ENCODE measurements around the gene STEAP4.

The STEAP4 gene

DNA sequence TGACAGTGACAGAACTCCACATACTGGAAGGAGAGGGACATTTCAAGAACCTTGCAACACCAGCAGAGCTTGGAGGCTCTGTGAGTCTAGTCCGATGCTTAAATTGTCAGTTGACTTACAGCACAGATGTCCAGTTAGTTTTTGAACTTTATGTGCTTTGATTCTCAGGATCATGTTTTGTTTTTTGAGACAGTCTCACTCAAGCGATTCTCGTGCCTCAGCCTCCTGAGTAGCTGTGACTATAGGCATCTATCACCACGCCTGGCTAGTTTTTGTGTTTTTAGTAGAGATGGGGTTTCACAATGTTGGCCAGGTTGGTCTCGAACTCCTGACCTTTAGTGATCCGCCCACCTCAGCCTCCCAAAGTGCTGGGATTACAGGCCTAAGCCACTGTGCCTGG lies 31.8 kb upstream of the STEAP4 start:
- TF ChIP-seq, protein P1, sequence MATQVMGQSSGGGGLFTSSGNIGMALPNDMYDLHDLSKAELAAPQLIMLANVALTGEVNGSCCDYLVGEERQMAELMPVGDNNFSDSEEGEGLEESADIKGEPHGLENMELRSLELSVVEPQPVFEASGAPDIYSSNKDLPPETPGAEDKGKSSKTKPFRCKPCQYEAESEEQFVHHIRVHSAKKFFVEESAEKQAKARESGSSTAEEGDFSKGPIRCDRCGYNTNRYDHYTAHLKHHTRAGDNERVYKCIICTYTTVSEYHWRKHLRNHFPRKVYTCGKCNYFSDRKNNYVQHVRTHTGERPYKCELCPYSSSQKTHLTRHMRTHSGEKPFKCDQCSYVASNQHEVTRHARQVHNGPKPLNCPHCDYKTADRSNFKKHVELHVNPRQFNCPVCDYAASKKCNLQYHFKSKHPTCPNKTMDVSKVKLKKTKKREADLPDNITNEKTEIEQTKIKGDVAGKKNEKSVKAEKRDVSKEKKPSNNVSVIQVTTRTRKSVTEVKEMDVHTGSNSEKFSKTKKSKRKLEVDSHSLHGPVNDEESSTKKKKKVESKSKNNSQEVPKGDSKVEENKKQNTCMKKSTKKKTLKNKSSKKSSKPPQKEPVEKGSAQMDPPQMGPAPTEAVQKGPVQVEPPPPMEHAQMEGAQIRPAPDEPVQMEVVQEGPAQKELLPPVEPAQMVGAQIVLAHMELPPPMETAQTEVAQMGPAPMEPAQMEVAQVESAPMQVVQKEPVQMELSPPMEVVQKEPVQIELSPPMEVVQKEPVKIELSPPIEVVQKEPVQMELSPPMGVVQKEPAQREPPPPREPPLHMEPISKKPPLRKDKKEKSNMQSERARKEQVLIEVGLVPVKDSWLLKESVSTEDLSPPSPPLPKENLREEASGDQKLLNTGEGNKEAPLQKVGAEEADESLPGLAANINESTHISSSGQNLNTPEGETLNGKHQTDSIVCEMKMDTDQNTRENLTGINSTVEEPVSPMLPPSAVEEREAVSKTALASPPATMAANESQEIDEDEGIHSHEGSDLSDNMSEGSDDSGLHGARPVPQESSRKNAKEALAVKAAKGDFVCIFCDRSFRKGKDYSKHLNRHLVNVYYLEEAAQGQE (IDR thresholded peaks at IDR 0.05; ENCODE audit: insufficient read depth in 1 of 2, low read depth in 2 of 2, low read length in 2 of 2) = no peak
- TF ChIP-seq TAF1 (IDR thresholded peaks at IDR 0.05; ENCODE audit: borderline replicate concordance, insufficient read depth, low read length) = no peak

DNA sequence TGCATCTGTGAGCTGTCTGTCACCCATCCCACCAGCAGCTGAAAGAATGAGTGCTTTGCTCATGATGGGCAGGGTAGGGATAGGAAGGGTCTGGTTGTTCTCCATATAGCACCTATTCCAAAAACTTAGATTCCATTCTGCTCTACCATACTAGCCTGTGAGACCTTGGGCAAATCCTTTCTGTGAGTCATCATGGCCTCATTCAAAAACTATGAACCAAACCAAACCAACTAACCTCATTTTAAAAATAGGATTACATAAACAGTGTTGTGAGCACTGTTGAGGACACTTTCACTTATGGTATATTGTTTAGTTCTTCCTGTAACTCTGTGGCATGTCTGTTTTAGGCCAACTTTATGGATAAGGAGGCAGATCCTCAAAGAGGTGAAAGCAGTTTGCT lies 30.9 kb upstream of the STEAP4 start:
- TF ChIP-seq FOXP2 (optimal IDR thresholded peaks at IDR 0.05; ENCODE audit: borderline replicate concordance, extremely low read depth, extremely low read length, insufficient read depth) (no peak), TAF1 (IDR thresholded peaks at IDR 0.05; ENCODE audit: borderline replicate concordance, insufficient read depth, low read length) (no peak), SIN3A (IDR thresholded peaks at IDR 0.05; ENCODE audit: borderline replicate concordance, insufficient read depth, low read length) (no peak), POLR2AphosphoS5 (IDR thresholded peaks at IDR 0.05; ENCODE audit: low read depth, low read length) (no peak)
- TF ChIP-seq, protein P1 (IDR thresholded peaks at IDR 0.05; ENCODE audit: insufficient read depth in 1 of 2, low read depth in 2 of 2, low read length in 2 of 2) = no peak

DNA sequence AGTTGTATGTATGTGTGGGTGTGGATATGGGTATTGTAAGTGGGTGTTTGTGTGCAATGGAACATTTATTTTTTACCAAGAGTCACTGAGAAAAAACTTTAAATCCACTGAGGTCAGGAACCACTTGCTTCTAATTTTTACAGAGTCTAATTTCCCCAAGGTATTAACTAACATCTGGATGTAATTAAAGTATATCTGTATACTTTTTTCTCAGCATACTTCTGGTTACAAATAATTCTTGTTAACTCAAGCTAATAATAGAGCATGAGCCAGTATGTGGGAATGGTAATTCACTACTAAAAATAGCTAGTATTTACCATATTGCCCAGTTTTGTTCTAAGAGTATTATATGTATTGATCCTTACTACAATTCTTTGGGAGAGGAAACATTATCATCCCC lies 24.6 kb upstream of the STEAP4 start:
- TF ChIP-seq TAF1 (IDR thresholded peaks at IDR 0.05; ENCODE audit: borderline replicate concordance, insufficient read depth, low read length) = no peak
- TF ChIP-seq SIN3A (IDR thresholded peaks at IDR 0.05; ENCODE audit: borderline replicate concordance, insufficient read depth, low read length) = no peak
- TF ChIP-seq FOXP2 (optimal IDR thresholded peaks at IDR 0.05; ENCODE audit: borderline replicate concordance, extremely low read depth, extremely low read length, insufficient read depth) = no peak

DNA sequence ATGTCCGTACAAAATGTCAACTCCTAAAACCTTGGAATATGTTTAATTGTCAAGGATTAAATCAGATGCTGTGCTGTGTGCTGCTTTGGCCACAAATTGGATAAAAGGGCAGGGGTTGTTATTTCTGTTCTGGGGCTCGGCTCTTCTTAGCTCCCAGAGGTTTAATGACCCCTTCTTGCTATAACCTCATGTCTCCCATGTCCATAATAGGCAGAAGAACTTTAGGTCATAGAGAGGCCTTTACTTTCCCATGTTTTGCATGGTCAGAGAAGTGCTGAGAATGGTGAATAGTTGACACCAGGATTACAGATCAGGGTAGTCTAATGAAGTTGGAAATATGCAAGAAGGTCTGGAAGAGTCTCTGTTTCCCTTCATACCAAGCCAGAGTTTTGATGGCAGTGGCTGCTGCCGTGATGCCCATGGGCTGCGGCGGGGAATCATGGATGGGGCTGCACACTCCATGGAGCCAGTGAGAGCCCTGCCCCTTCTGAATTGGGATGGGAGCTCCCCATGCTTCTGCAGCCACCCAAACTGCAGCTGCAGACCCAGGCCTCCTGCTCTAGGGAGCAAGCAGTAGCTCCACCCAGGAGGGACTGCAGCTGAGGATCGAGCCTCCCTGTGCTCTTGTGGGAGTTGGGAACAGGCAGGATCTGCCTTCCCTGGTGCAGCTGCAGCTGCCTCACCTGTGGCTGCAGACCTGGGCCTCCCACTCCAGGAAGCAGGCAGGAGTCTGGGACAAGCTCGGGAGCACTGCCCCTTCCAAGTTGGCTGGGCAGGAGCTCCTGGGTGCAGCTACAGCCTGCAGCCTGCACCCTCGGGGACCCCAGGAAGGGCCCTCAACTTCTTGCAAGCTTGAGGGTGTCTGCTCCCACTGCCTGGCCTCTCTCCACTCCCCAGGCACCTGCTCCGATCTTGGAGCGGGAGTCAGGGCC lies 23.1 kb upstream of the STEAP4 start:
- TF ChIP-seq TAF1 (IDR thresholded peaks at IDR 0.05; ENCODE audit: borderline replicate concordance, insufficient read depth, low read length) = no peak
- TF ChIP-seq, protein P1 (IDR thresholded peaks at IDR 0.05; ENCODE audit: insufficient read depth in 1 of 2, low read depth in 2 of 2, low read length in 2 of 2) = no peak
- no peak for TF ChIP-seq FOXP2 (optimal IDR thresholded peaks at IDR 0.05; ENCODE audit: borderline replicate concordance, extremely low read depth, extremely low read length, insufficient read depth)
- no peak for TF ChIP-seq POLR2AphosphoS5 (IDR thresholded peaks at IDR 0.05; ENCODE audit: low read depth, low read length)
- TF ChIP-seq SIN3A (IDR thresholded peaks at IDR 0.05; ENCODE audit: borderline replicate concordance, insufficient read depth, low read length) = no peak

DNA sequence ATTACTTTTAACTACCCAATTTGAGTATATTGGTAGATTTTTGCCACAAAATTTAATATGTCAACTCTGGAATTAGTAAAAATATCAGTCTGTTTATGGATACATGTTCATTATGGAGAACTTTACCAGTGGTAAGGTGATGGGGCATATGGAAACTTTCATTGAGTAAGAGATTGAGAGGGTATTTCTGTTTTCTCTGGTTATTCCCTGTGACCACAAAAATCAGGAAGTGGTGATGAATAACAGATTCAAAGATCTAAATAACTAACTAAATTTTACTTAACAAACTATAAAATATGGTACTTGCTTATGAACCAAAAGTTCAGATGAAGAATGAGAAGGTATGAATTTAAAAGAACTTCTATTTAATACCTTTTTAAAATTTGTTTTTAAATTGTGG lies 22.1 kb upstream of the STEAP4 start:
- no peak for TF ChIP-seq FOXP2 (optimal IDR thresholded peaks at IDR 0.05; ENCODE audit: borderline replicate concordance, extremely low read depth, extremely low read length, insufficient read depth)
- TF ChIP-seq SIN3A (IDR thresholded peaks at IDR 0.05; ENCODE audit: borderline replicate concordance, insufficient read depth, low read length) = no peak
- TF ChIP-seq POLR2AphosphoS5 (IDR thresholded peaks at IDR 0.05; ENCODE audit: low read depth, low read length) = no peak
- TF ChIP-seq, protein P1 (IDR thresholded peaks at IDR 0.05; ENCODE audit: insufficient read depth in 1 of 2, low read depth in 2 of 2, low read length in 2 of 2) = no peak

All from PFSK-1 (cell line).